ENCODE results near the gene METTL9. TPM values are rescaled to one million over a fixed set of nuclear protein-coding genes. Genes with fewer than 3 reads are reported as not detected.

METTL9 gene
- total and polyA plus RNA-seq, 4 donors: 50.0 to 98.2 (median 61.3) TPM

DNA sequence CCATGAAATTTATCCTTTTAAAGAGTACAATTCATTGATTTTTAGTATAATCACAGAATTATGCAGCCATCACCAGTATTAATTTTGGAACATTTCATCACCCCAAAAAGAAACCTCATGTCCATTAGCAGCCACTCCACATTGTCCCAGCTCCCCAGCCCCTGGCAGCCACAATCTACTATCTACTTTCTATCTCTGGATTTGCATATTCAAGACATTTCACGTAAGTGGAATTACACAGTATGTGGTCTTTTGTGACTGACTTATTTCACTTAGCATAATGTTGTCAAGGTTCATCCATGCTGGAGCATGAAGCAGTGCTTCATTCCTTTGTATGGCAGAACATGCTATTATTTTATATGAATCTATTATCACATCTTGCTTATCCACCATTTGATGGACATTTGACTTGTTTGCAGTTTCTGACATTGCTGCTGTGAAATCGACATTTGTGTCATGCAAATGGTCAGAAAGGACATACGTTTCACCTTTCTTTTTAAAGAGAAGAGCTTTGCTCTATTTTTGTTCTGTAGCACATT is 10.7 kb downstream of the METTL9 start:
- 85 to 88% methylated on average over 3 of the region's 3 CpGs for WGBS, 2 donors
- ATAC-seq (ENCODE audit: low FRiP score) (no peak), DNase-seq (no peak)
- intact Hi-C loops (cut with DNase I): no loop called here
- Histone ChIP-seq H3K27me3 (ENCODE audit: control insufficient read depth in 1 of 2, insufficient read depth in 2 of 2, low read length in 1 of 2) (no peaks in the 10 kb centered on the region), H3K4me3 (ENCODE audit: low read length in 2 of 2) (no peak overlapping the region), H3K27ac (ENCODE audit: low read depth in 1 of 2, low read length in 2 of 2) (no peak overlapping the region), H3K36me3 (ENCODE audit: control insufficient read depth in 1 of 2, insufficient read depth in 2 of 2, low read length in 1 of 2) (no peaks in the 10 kb centered on the region), H3K9me3 (ENCODE audit: control insufficient read depth, low read length) (no peaks in the 10 kb centered on the region), H3K4me1 (ENCODE audit: control insufficient read depth in 1 of 2, insufficient read depth in 2 of 2, low read length in 2 of 2) (no peaks in the 10 kb centered on the region)

GRCh38 chr16:21610766-21611165 is 11.4 kb downstream of the METTL9 start:
- ATAC-seq (ENCODE audit: low FRiP score): no peak
- no peaks in the 10 kb centered on the region for H3K4me1 ChIP-seq (ENCODE audit: control insufficient read depth in 1 of 2, insufficient read depth in 2 of 2, low read length in 2 of 2)
- 86 to 88% methylated on average over 2 of the region's 2 CpGs for WGBS, 2 donors

GRCh38 chr16:21611198-21611555 is 11.8 kb downstream of the METTL9 start:
- no peak for DNase-seq
- Histone ChIP-seq H3K36me3 (ENCODE audit: control insufficient read depth in 1 of 2, insufficient read depth in 2 of 2, low read length in 1 of 2) (peaks cover 0 to 1% of the 10 kb centered on the region in 2 donors), H3K4me1 (ENCODE audit: control insufficient read depth in 1 of 2, insufficient read depth in 2 of 2, low read length in 2 of 2) (no peaks in the 10 kb centered on the region), H3K4me3 (ENCODE audit: low read length in 2 of 2) (no peak overlapping the region), H3K27ac (ENCODE audit: low read depth in 1 of 2, low read length in 2 of 2) (no peak overlapping the region), H3K27me3 (ENCODE audit: control insufficient read depth in 1 of 2, insufficient read depth in 2 of 2, low read length in 1 of 2) (no peaks in the 10 kb centered on the region), H3K9me3 (ENCODE audit: control insufficient read depth, low read length) (no peaks in the 10 kb centered on the region)
- intact Hi-C loops (cut with DNase I): no loop called here
- 62 to 69% methylated on average over 4 of the region's 4 CpGs for WGBS, 2 donors
- ATAC-seq (ENCODE audit: low FRiP score): no peak

More at GRCh38 chr16:21610766-21611165, 11.4 kb downstream of the METTL9 start:
- no peak overlapping the region for H3K27ac ChIP-seq (ENCODE audit: low read depth in 1 of 2, low read length in 2 of 2)
- no peak overlapping the region for H3K4me3 ChIP-seq (ENCODE audit: low read length in 2 of 2)
- no peaks in the 10 kb centered on the region for H3K36me3 ChIP-seq (ENCODE audit: control insufficient read depth in 1 of 2, insufficient read depth in 2 of 2, low read length in 1 of 2)
- no peak for DNase-seq
- intact Hi-C loops (cut with DNase I): no loop called here
- H3K9me3 ChIP-seq (ENCODE audit: control insufficient read depth, low read length): no peaks in the 10 kb centered on the region
- no peaks in the 10 kb centered on the region for H3K27me3 ChIP-seq (ENCODE audit: control insufficient read depth in 1 of 2, insufficient read depth in 2 of 2, low read length in 1 of 2)

GRCh38 chr16:21611556-21612384 is 12.4 kb downstream of the METTL9 start:
- 45 to 46% methylated on average over 7 of the region's 7 CpGs for WGBS, 2 donors
- ATAC-seq (ENCODE audit: low FRiP score) (no peak), DNase-seq (no peak)
- Histone ChIP-seq H3K4me3 (ENCODE audit: low read length in 2 of 2) (no peak overlapping the region), H3K4me1 (ENCODE audit: control insufficient read depth in 1 of 2, insufficient read depth in 2 of 2, low read length in 2 of 2) (no peaks in the 10 kb centered on the region), H3K9me3 (ENCODE audit: control insufficient read depth, low read length) (no peaks in the 10 kb centered on the region), H3K36me3 (ENCODE audit: control insufficient read depth in 1 of 2, insufficient read depth in 2 of 2, low read length in 1 of 2) (peaks cover 0 to 1% of the 10 kb centered on the region in 2 donors), H3K27ac (ENCODE audit: low read depth in 1 of 2, low read length in 2 of 2) (no peak overlapping the region), H3K27me3 (ENCODE audit: control insufficient read depth in 1 of 2, insufficient read depth in 2 of 2, low read length in 1 of 2) (no peaks in the 10 kb centered on the region)
- intact Hi-C loops (cut with DNase I): no loop called here

DNA sequence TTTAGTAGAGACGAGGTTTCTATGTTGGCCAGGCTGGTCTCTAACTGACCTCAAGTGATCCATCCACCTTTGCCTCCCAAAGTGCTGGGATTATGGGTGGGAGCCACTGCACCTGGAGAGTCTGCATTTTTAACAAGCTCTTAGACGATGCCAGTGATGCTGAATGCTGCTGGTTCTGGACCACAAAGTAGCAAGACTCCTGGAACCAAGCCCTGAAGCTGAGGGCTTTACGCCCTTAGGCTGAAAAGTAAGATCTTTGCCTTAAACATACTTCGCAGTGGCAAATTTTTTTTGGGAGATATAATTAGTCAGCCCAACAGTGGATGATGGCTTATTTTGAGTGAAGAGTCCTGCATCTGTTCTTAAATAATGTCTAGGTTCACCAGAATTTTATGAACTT is 14.0 kb downstream of the METTL9 start:
- WGBS, 2 donors: 89 to 96% methylated on average over 4 of the region's 4 CpGs
- Histone ChIP-seq H3K4me3 (ENCODE audit: low read length in 2 of 2) (no peak overlapping the region), H3K27ac (ENCODE audit: low read depth in 1 of 2, low read length in 2 of 2) (no peak overlapping the region), H3K36me3 (ENCODE audit: control insufficient read depth in 1 of 2, insufficient read depth in 2 of 2, low read length in 1 of 2) (peaks cover 0 to 1% of the 10 kb centered on the region in 2 donors), H3K4me1 (ENCODE audit: control insufficient read depth in 1 of 2, insufficient read depth in 2 of 2, low read length in 2 of 2) (no peaks in the 10 kb centered on the region), H3K27me3 (ENCODE audit: control insufficient read depth in 1 of 2, insufficient read depth in 2 of 2, low read length in 1 of 2) (no peaks in the 10 kb centered on the region), H3K9me3 (ENCODE audit: control insufficient read depth, low read length) (no peaks in the 10 kb centered on the region)
- intact Hi-C loops (cut with DNase I): no loop called here
- DNase-seq (no peak), ATAC-seq (ENCODE audit: low FRiP score) (no peak)

- no peak overlapping the region for H3K4me3 ChIP-seq (ENCODE audit: low read length in 2 of 2)
- WGBS, 2 donors: 55 to 60% methylated on average over 2 of the region's 2 CpGs
- intact Hi-C loops (cut with DNase I): no loop called here
- H3K27me3 ChIP-seq (ENCODE audit: control insufficient read depth in 1 of 2, insufficient read depth in 2 of 2, low read length in 1 of 2): no peaks in the 10 kb centered on the region
- H3K4me1 ChIP-seq (ENCODE audit: control insufficient read depth in 1 of 2, insufficient read depth in 2 of 2, low read length in 2 of 2): no peaks in the 10 kb centered on the region
- DNase-seq: no peak
- H3K36me3 ChIP-seq (ENCODE audit: control insufficient read depth in 1 of 2, insufficient read depth in 2 of 2, low read length in 1 of 2): peaks cover 0 to 1% of the 10 kb centered on the region in 2 donors
- no peak overlapping the region for H3K27ac ChIP-seq (ENCODE audit: low read depth in 1 of 2, low read length in 2 of 2)
- ATAC-seq (ENCODE audit: low FRiP score): no peak
- H3K9me3 ChIP-seq (ENCODE audit: control insufficient read depth, low read length): no peaks in the 10 kb centered on the region
Measured at GRCh38 chr16:21613781-21614180, 14.4 kb downstream of the METTL9 start.

GRCh38 chr16:21614896-21615295 is 15.5 kb downstream of the METTL9 start:
- Histone ChIP-seq H3K27ac (ENCODE audit: low read depth in 1 of 2, low read length in 2 of 2) (no peak overlapping the region), H3K4me3 (ENCODE audit: low read length in 2 of 2) (no peak overlapping the region), H3K36me3 (ENCODE audit: control insufficient read depth in 1 of 2, insufficient read depth in 2 of 2, low read length in 1 of 2) (peaks cover 0 to 1% of the 10 kb centered on the region in 2 donors), H3K4me1 (ENCODE audit: control insufficient read depth in 1 of 2, insufficient read depth in 2 of 2, low read length in 2 of 2) (no peaks in the 10 kb centered on the region), H3K9me3 (ENCODE audit: control insufficient read depth, low read length) (no peaks in the 10 kb centered on the region), H3K27me3 (ENCODE audit: control insufficient read depth in 1 of 2, insufficient read depth in 2 of 2, low read length in 1 of 2) (no peaks in the 10 kb centered on the region)
- DNase-seq: no peak
- ATAC-seq (ENCODE audit: low FRiP score): no peak
- 95% methylated on average over 3 of the region's 3 CpGs for WGBS, 2 donors
- intact Hi-C loops (cut with DNase I): no loop called here

GRCh38 chr16:21617607-21618006 is 18.2 kb downstream of the METTL9 start:
- Histone ChIP-seq H3K27me3 (ENCODE audit: control insufficient read depth in 1 of 2, insufficient read depth in 2 of 2, low read length in 1 of 2) (no peaks in the 10 kb centered on the region), H3K27ac (ENCODE audit: low read depth in 1 of 2, low read length in 2 of 2) (no peak overlapping the region), H3K4me1 (ENCODE audit: control insufficient read depth in 1 of 2, insufficient read depth in 2 of 2, low read length in 2 of 2) (no peaks in the 10 kb centered on the region), H3K4me3 (ENCODE audit: low read length in 2 of 2) (no peak overlapping the region), H3K36me3 (ENCODE audit: control insufficient read depth in 1 of 2, insufficient read depth in 2 of 2, low read length in 1 of 2) (peaks cover 0 to 1% of the 10 kb centered on the region in 2 donors), H3K9me3 (ENCODE audit: control insufficient read depth, low read length) (no peaks in the 10 kb centered on the region)
- DNase-seq (no peak), ATAC-seq (ENCODE audit: low FRiP score) (no peak)
- intact Hi-C loops (cut with DNase I): no loop called here
- 95 to 97% methylated on average over 3 of the region's 3 CpGs for WGBS, 2 donors

- DNase-seq (no peak), ATAC-seq (ENCODE audit: low FRiP score) (no peak)
- H3K9me3 ChIP-seq (ENCODE audit: control insufficient read depth, low read length): no peaks in the 10 kb centered on the region
- no peak overlapping the region for H3K27ac ChIP-seq (ENCODE audit: low read depth in 1 of 2, low read length in 2 of 2)
- H3K4me1 ChIP-seq (ENCODE audit: control insufficient read depth in 1 of 2, insufficient read depth in 2 of 2, low read length in 2 of 2): no peaks in the 10 kb centered on the region
- 97 to 98% methylated on average over 5 of the region's 5 CpGs for WGBS, 2 donors
- no peak overlapping the region for H3K4me3 ChIP-seq (ENCODE audit: low read length in 2 of 2)
- intact Hi-C loops (cut with DNase I): no loop called here
- H3K36me3 ChIP-seq (ENCODE audit: control insufficient read depth in 1 of 2, insufficient read depth in 2 of 2, low read length in 1 of 2): peaks cover 0 to 1% of the 10 kb centered on the region in 2 donors
- no peaks in the 10 kb centered on the region for H3K27me3 ChIP-seq (ENCODE audit: control insufficient read depth in 1 of 2, insufficient read depth in 2 of 2, low read length in 1 of 2)
Measured at GRCh38 chr16:21618281-21618680, 18.9 kb downstream of the METTL9 start.
